ENCODE measurements around the gene GNPNAT1.
"Not testable (repeated sequence)": the region's sequence is repeated elsewhere in the genome, so short reads cannot be mapped to it uniquely, and the experiment has no call there.

The GNPNAT1 gene

GRCh38 chr14:52729925-52730708 is 61.3 kb downstream of the GNPNAT1 start, which contains the start of gene STYX:
STYX (plus strand) TSS chr14:52730166; CDS start chr14:52730475, 309 bp downstream.
- DNase-seq: peak; percentile 97 to 98 (median 98)
- Histone ChIP-seq H3K36me3 (ENCODE audit: control insufficient read depth in 4 of 4, insufficient read depth in 4 of 4, low read length in 3 of 4) (peaks cover 7 to 32% (median 20%) of the 10 kb centered on the region in 4 experiments), H3K9me3 (ENCODE audit: control extremely low read depth in 1 of 5, control insufficient read depth in 4 of 5, insufficient read depth in 2 of 5, low read depth in 1 of 5, low read length in 4 of 5) (no peaks in the 10 kb centered on the region), H3K27me3 (replicated peaks in 2 of 5; ENCODE audit: control insufficient read depth in 4 of 5, insufficient read depth in 5 of 5, low read length in 4 of 5) (no peaks in the 10 kb centered on the region), H3K4me3 (ENCODE audit: control insufficient read depth in 1 of 7, extremely low read depth in 1 of 7, insufficient read depth in 4 of 7, low read depth in 2 of 7, low read length in 6 of 7) (peak within 1 kb of the TSS; percentile 89 to 99 (median 96)), H3K4me1 (ENCODE audit: control extremely low read depth in 1 of 4, control insufficient read depth in 4 of 4, insufficient read depth in 4 of 4, low read length in 3 of 4) (peaks cover 6 to 16% (median 13%) of the 10 kb centered on the region in 4 experiments), H3K27ac (ENCODE audit: insufficient read depth in 1 of 2, low read depth in 1 of 2, low read length in 2 of 2, poor library complexity in 1 of 2, severe bottlenecking in 2 of 2) (peak within 1 kb of the TSS; percentile 79 to 90)
- ChIA-PET POLR2A (interaction anchor here (0.6 to 1.3 kb wide), 2 partner anchors 12 to 831 kb away, joined by 3 to 4 read pairs; no protein-coding TSS in a partner anchor), CTCF (interaction anchor here (1.5 kb wide), 1 partner anchor 12 kb away, joined by 3 read pairs; no protein-coding TSS in a partner anchor)
- 0% methylated on average over 28 of the region's 72 CpGs for WGBS (ENCODE audit: insufficient coverage)

- ChIA-PET POLR2A (interaction anchor here (1.3 kb wide), 1 partner anchor 13 kb away, joined by 4 read pairs; no protein-coding TSS in a partner anchor), CTCF (interaction anchor here (1.7 kb wide), 1 partner anchor 12 kb away, joined by 5 read pairs; no protein-coding TSS in a partner anchor)
Observed at GRCh38 chr14:52729585-52729924, 61.9 kb downstream of the GNPNAT1 start.

GRCh38 chr14:52729035-52729434 is 62.4 kb downstream of the GNPNAT1 start:
- H3K36me3 ChIP-seq (ENCODE audit: control insufficient read depth in 4 of 4, insufficient read depth in 4 of 4, low read length in 3 of 4): peaks cover 11 to 42% (median 26%) of the 10 kb centered on the region in 4 experiments
- peaks cover 6 to 16% (median 13%) of the 10 kb centered on the region in 4 experiments for H3K4me1 ChIP-seq (ENCODE audit: control extremely low read depth in 1 of 4, control insufficient read depth in 4 of 4, insufficient read depth in 4 of 4, low read length in 3 of 4)
- H3K27ac ChIP-seq (ENCODE audit: insufficient read depth in 1 of 2, low read depth in 1 of 2, low read length in 2 of 2, poor library complexity in 1 of 2, severe bottlenecking in 2 of 2): peak overlapping the region in 1 of 2 experiments; percentile 69
- WGBS (ENCODE audit: insufficient coverage): 92% methylated on average over 9 of the region's 15 CpGs
- H3K9me3 ChIP-seq (ENCODE audit: control extremely low read depth in 1 of 5, control insufficient read depth in 4 of 5, insufficient read depth in 2 of 5, low read depth in 1 of 5, low read length in 4 of 5); DNase-seq; H3K27me3 ChIP-seq (replicated peaks in 2 of 5; ENCODE audit: control insufficient read depth in 4 of 5, insufficient read depth in 5 of 5, low read length in 4 of 5): not testable (repeated sequence)
- ChIA-PET CTCF (interaction anchor here (1.7 kb wide), 1 partner anchor 12 kb away, joined by 5 read pairs; no protein-coding TSS in a partner anchor), POLR2A (interaction anchor here (1.3 kb wide), 1 partner anchor 13 kb away, joined by 4 read pairs; no protein-coding TSS in a partner anchor)
- peak overlapping the region in 1 of 7 experiments; percentile 94 for H3K4me3 ChIP-seq (ENCODE audit: control insufficient read depth in 1 of 7, extremely low read depth in 1 of 7, insufficient read depth in 4 of 7, low read depth in 2 of 7, low read length in 6 of 7)

More at GRCh38 chr14:52729585-52729924, 61.9 kb downstream of the GNPNAT1 start:
- peaks cover 7 to 37% (median 22%) of the 10 kb centered on the region in 4 experiments for H3K36me3 ChIP-seq (ENCODE audit: control insufficient read depth in 4 of 4, insufficient read depth in 4 of 4, low read length in 3 of 4)
- H3K27me3 ChIP-seq (replicated peaks in 2 of 5; ENCODE audit: control insufficient read depth in 4 of 5, insufficient read depth in 5 of 5, low read length in 4 of 5): no peaks in the 10 kb centered on the region
- peak overlapping the region in 1 of 2 experiments; percentile 69 for H3K27ac ChIP-seq (ENCODE audit: insufficient read depth in 1 of 2, low read depth in 1 of 2, low read length in 2 of 2, poor library complexity in 1 of 2, severe bottlenecking in 2 of 2)
- H3K4me1 ChIP-seq (ENCODE audit: control extremely low read depth in 1 of 4, control insufficient read depth in 4 of 4, insufficient read depth in 4 of 4, low read length in 3 of 4): peaks cover 6 to 16% (median 13%) of the 10 kb centered on the region in 4 experiments
- H3K4me3 ChIP-seq (ENCODE audit: control insufficient read depth in 1 of 7, extremely low read depth in 1 of 7, insufficient read depth in 4 of 7, low read depth in 2 of 7, low read length in 6 of 7): peak overlapping the region in 6 of 7 experiments; percentile 61 to 99 (median 94)
- WGBS (ENCODE audit: insufficient coverage): 0% methylated on average over 2 of the region's 8 CpGs
- no peak for DNase-seq
- H3K9me3 ChIP-seq (ENCODE audit: control extremely low read depth in 1 of 5, control insufficient read depth in 4 of 5, insufficient read depth in 2 of 5, low read depth in 1 of 5, low read length in 4 of 5): no peaks in the 10 kb centered on the region

- H3K27me3 ChIP-seq (replicated peaks in 2 of 5; ENCODE audit: control insufficient read depth in 4 of 5, insufficient read depth in 5 of 5, low read length in 4 of 5); DNase-seq; H3K4me3 ChIP-seq (ENCODE audit: control insufficient read depth in 1 of 7, extremely low read depth in 1 of 7, insufficient read depth in 4 of 7, low read depth in 2 of 7, low read length in 6 of 7); H3K27ac ChIP-seq (ENCODE audit: insufficient read depth in 1 of 2, low read depth in 1 of 2, low read length in 2 of 2, poor library complexity in 1 of 2, severe bottlenecking in 2 of 2); H3K9me3 ChIP-seq (ENCODE audit: control extremely low read depth in 1 of 5, control insufficient read depth in 4 of 5, insufficient read depth in 2 of 5, low read depth in 1 of 5, low read length in 4 of 5); POLR2A ChIA-PET: not testable (repeated sequence)
- WGBS (ENCODE audit: insufficient coverage): 100% methylated on average over 1 of the region's 2 CpGs
- Histone ChIP-seq H3K4me1 (ENCODE audit: control extremely low read depth in 1 of 4, control insufficient read depth in 4 of 4, insufficient read depth in 4 of 4, low read length in 3 of 4) (peaks cover 6 to 16% (median 13%) of the 10 kb centered on the region in 4 experiments), H3K36me3 (ENCODE audit: control insufficient read depth in 4 of 4, insufficient read depth in 4 of 4, low read length in 3 of 4) (peaks cover 13 to 51% (median 37%) of the 10 kb centered on the region in 4 experiments)
- CTCF ChIA-PET: interaction anchor here (1.2 kb wide), 1 partner anchor 8 kb away, joined by 5 read pairs; no protein-coding TSS in a partner anchor
Observed at GRCh38 chr14:52727509-52727908, 63.9 kb downstream of the GNPNAT1 start.

Data from common myeloid progenitor, CD34-positive (primary cell).